Fibroblast of lung (primary cell): ENCODE results near the gene PDGFC. TPM values are rescaled to one million over a fixed set of nuclear protein-coding genes. Genes with fewer than 3 reads are reported as not detected.

ENCODE experiments used
- DNase-seq, 2 donors: peaks; one replicate each; pipeline versions ENCODE4 v3.0.0 to v3.0.0-alpha.2; 2010; ENCODE audit warnings: low read depth in 2 of 2
- H2AFZ ChIP-seq: 2 replicates; pipeline ENCODE4 v1.5.1; 2012; ENCODE audit warnings: low read length, control low read depth, inconsistent platforms
- H3K27ac ChIP-seq: 2 replicates; pipeline ENCODE4 v1.5.1; 2011; ENCODE audit warnings: low read length, control low read depth; ENCODE audit not compliant: insufficient read depth
- H3K27me3 ChIP-seq: 2 replicates; pipeline ENCODE4 v1.5.1; 2011; ENCODE audit warnings: mild to moderate bottlenecking, low read length; ENCODE audit not compliant: control insufficient read depth, insufficient read depth
- H3K36me3 ChIP-seq: 2 replicates; pipeline ENCODE4 v1.5.1; 2011; ENCODE audit warnings: low read length; ENCODE audit not compliant: control insufficient read depth, insufficient read depth
- H3K4me1 ChIP-seq: 2 replicates; pipeline ENCODE4 v1.5.1; 2011; ENCODE audit warnings: low read length; ENCODE audit not compliant: control insufficient read depth, insufficient read depth; ENCODE audit errors: extremely low read depth
- H3K4me2 ChIP-seq: 2 replicates; pipeline ENCODE4 v1.5.1; 2011; ENCODE audit warnings: low read length, control low read depth; ENCODE audit not compliant: insufficient read depth; ENCODE audit errors: extremely low read depth
- H3K4me3 ChIP-seq, 4 experiments: fragments of 200-600 bp in 1 of 4; sonication (generic) in 1 of 4; replicated peaks in 1 of 4; 2 replicates each; pipeline ENCODE4 v1.5.1; 2011 to 2016; ENCODE audit warnings: low read length in 4 of 4, low read depth in 3 of 4, mild to moderate bottlenecking in 3 of 4, control low read depth in 2 of 4, inconsistent platforms in 1 of 4, mixed read lengths in 1 of 4; ENCODE audit not compliant: insufficient read depth in 1 of 4; ENCODE audit errors: control extremely low read depth in 1 of 4
- H3K79me2 ChIP-seq: 2 replicates; pipeline ENCODE4 v1.5.1; 2012; ENCODE audit warnings: mild to moderate bottlenecking, low read length, inconsistent platforms; ENCODE audit not compliant: control insufficient read depth, insufficient read depth
- H3K9ac ChIP-seq: 2 replicates; pipeline ENCODE4 v1.5.1; 2011; ENCODE audit warnings: mild to moderate bottlenecking, low read length, control low read depth; ENCODE audit not compliant: insufficient read depth
- H3K9me3 ChIP-seq: 2 replicates; pipeline ENCODE4 v1.5.1; 2012; ENCODE audit warnings: low read depth, low read length; ENCODE audit not compliant: control insufficient read depth, insufficient read depth
- H4K20me1 ChIP-seq: 2 replicates; pipeline ENCODE4 v1.5.1; 2011; ENCODE audit warnings: low read length; ENCODE audit not compliant: control insufficient read depth, insufficient read depth; ENCODE audit errors: extremely low read depth
- CTCF ChIP-seq, 2 donors: IDR thresholded peaks in 1 of 2; conservative IDR thresholded peaks in 1 of 2; 1 replicate in 1 of 2; 2 replicates in 1 of 2; pipeline ENCODE4 v1.5.1; 2011 to 2012; ENCODE audit warnings: low read length in 2 of 2, control low read depth in 1 of 2, inconsistent platforms in 1 of 2, low read depth in 1 of 2, mild to moderate bottlenecking in 1 of 2
- EZH2 ChIP-seq: IDR thresholded peaks from 2 replicates; pipeline ENCODE4 v1.5.1; 2012; ENCODE audit warnings: low read length, control low read depth, mild to moderate bottlenecking; ENCODE audit errors: missing control alignments
- polyA plus RNA-seq, 2 donors: library from polyadenylated mRNA; depleted of rRNA in 1 of 2; stranded (reverse) in 1 of 2; unstranded in 1 of 2; fragments of >200 nt; gene quantifications; 2 replicates each; pipeline ENCODE4 v1.2.1, GENCODE V29; 2011 to 2012; ENCODE audit warnings: missing spikeins in 1 of 2
- total RNA-seq: library from RNA; depleted of rRNA; stranded (reverse); fragments of >200 nt; gene quantifications from 2 replicates; pipeline ENCODE4 v1.2.1, GENCODE V29; 2014

Gene PDGFC
- total and polyA plus RNA-seq, 2 donors (not counting 1 experiment from before 2014, with no cell fraction given), result 43.4 to 103 TPM

GRCh38 chr4:156976147-156976546, 4.5 kb upstream of the PDGFC start:
- no peak overlapping the region for H3K4me3 ChIP-seq
- H4K20me1 ChIP-seq, result no peaks in the 10 kb centered on the region
- no peaks in the 10 kb centered on the region for H3K79me2 ChIP-seq
- peak; percentile 79 to 92 for DNase-seq
- no peak overlapping the region for H3K9ac ChIP-seq
- no peaks in the 10 kb centered on the region for H3K27me3 ChIP-seq
- H3K36me3 ChIP-seq, result no peaks in the 10 kb centered on the region
- no peak overlapping the region for H2AFZ ChIP-seq
- H3K4me1 ChIP-seq, result peaks cover 17% of the 10 kb centered on the region
- TF ChIP-seq EZH2, result no peak
- TF ChIP-seq CTCF (conservative IDR thresholded peaks at IDR 0.05 in 1 of 2, IDR thresholded peaks at IDR 0.05 in 1 of 2; ENCODE audit: low read depth in 1 of 2, low read length in 2 of 2), result no peak
- no peaks in the 10 kb centered on the region for H3K9me3 ChIP-seq
- H3K27ac ChIP-seq, result peak overlapping the region; percentile 26
- H3K4me2 ChIP-seq, result peak overlapping the region; percentile 28

- peaks cover 17% of the 10 kb centered on the region for H3K4me1 ChIP-seq
- peak overlapping the region; percentile 7 for H3K4me2 ChIP-seq
- no peaks in the 10 kb centered on the region for H4K20me1 ChIP-seq
- H3K9me3 ChIP-seq, result no peaks in the 10 kb centered on the region
- no peaks in the 10 kb centered on the region for H3K36me3 ChIP-seq
- H3K4me3 ChIP-seq, result no peak overlapping the region
- TF ChIP-seq CTCF (conservative IDR thresholded peaks at IDR 0.05 in 1 of 2, IDR thresholded peaks at IDR 0.05 in 1 of 2; ENCODE audit: low read depth in 1 of 2, low read length in 2 of 2), result no peak
- TF ChIP-seq EZH2, result no peak
- no peak overlapping the region for H3K9ac ChIP-seq
- no peak overlapping the region for H3K27ac ChIP-seq
- no peaks in the 10 kb centered on the region for H3K27me3 ChIP-seq
- no peak overlapping the region for H2AFZ ChIP-seq
- no peak for DNase-seq
- peaks cover 3% of the 10 kb centered on the region for H3K79me2 ChIP-seq
These were observed 4.1 kb upstream of the PDGFC start for GRCh38 chr4:156975686-156976085.

GRCh38 chr4:156974264-156974663, 2.7 kb upstream of the PDGFC start:
- H3K27me3 ChIP-seq, result no peaks in the 10 kb centered on the region
- TF ChIP-seq CTCF (conservative IDR thresholded peaks at IDR 0.05 in 1 of 2, IDR thresholded peaks at IDR 0.05 in 1 of 2; ENCODE audit: low read depth in 1 of 2, low read length in 2 of 2), result no peak
- TF ChIP-seq EZH2, result no peak
- H3K9ac ChIP-seq, result no peak overlapping the region
- no peaks in the 10 kb centered on the region for H4K20me1 ChIP-seq
- no peaks in the 10 kb centered on the region for H3K9me3 ChIP-seq
- H3K4me3 ChIP-seq, result no peak overlapping the region
- H3K4me1 ChIP-seq, result peaks cover 17% of the 10 kb centered on the region
- H3K79me2 ChIP-seq, result peaks cover 17% of the 10 kb centered on the region
- no peak overlapping the region for H3K27ac ChIP-seq
- DNase-seq, result peak; percentile 84 to 96
- no peak overlapping the region for H2AFZ ChIP-seq
- no peaks in the 10 kb centered on the region for H3K36me3 ChIP-seq
- H3K4me2 ChIP-seq, result no peak overlapping the region
